Left lobe of liver (tissue), 2 donors: ENCODE measurements around the gene COG1. TPM values are rescaled to one million over a fixed set of nuclear protein-coding genes. Genes with fewer than 3 reads are reported as not detected.

Experiments
- ATAC-seq: fragments of 200-7000 bp; cut with Tn5 transposase; one replicate; pipeline ENCODE4 v1.9.1; 2020; ENCODE audit warnings: mild to moderate bottlenecking, moderate library complexity
- DNase-seq: peaks from one replicate; pipeline ENCODE4 v3.0.0-alpha.2; 2020; ENCODE audit warnings: low spot score
- total RNA-seq: library from RNA; stranded (reverse); gene quantifications from one replicate; pipeline ENCODE4 v1.2.1, GENCODE V29; 2021
- donor health status: DM: no; HTN: no; CAD: no; lungs with moderate emphysema.
- donor health status: DM: no; HTN: yes; CAD: no.

COG1 gene
- total RNA-seq, 1 donor from 2014 or later, result 20.1 TPM

- no peak for ATAC-seq
- no peak for DNase-seq
Observed at GRCh38 chr17:73224663-73225305, 31.9 kb downstream of the COG1 start.

GRCh38 chr17:73226556-73227172 lies 33.8 kb downstream of the COG1 start:
- no peak for ATAC-seq
- DNase-seq, result no peak

- DNase-seq, result no peak
- no peak for ATAC-seq
Observed at GRCh38 chr17:73227379-73227778, 34.5 kb downstream of the COG1 start.

GRCh38 chr17:73227944-73228343 lies 35.1 kb downstream of the COG1 start:
- no peak for DNase-seq

GRCh38 chr17:73228748-73229236 lies 35.9 kb downstream of the COG1 start:
- peak; percentile 60 for ATAC-seq
- DNase-seq, result peak; percentile 67

More at GRCh38 chr17:73227944-73228343, 35.1 kb downstream of the COG1 start:
- no peak for ATAC-seq

- no peak for ATAC-seq
Observed at GRCh38 chr17:73230088-73230487, 37.2 kb downstream of the COG1 start.

GRCh38 chr17:73231395-73231794 lies 38.5 kb downstream of the COG1 start:
- DNase-seq (no peak), ATAC-seq (peak; percentile 8)

More at GRCh38 chr17:73230088-73230487, 37.2 kb downstream of the COG1 start:
- no peak for DNase-seq

GRCh38 chr17:73231841-73232586 lies 39.2 kb downstream of the COG1 start:
- DNase-seq (peak; percentile 98), ATAC-seq (peak; percentile 96)

- ATAC-seq (peak; percentile 41), DNase-seq (peak; percentile 56)
Observed at GRCh38 chr17:73232587-73233373, 39.9 kb downstream of the COG1 start.

- no peak for ATAC-seq
- no peak for DNase-seq
Observed at GRCh38 chr17:73234736-73235135, 41.9 kb downstream of the COG1 start.

GRCh38 chr17:73237714-73238113 lies 44.9 kb downstream of the COG1 start:
- DNase-seq (no peak), ATAC-seq (no peak)

- no peak for DNase-seq
- peak; percentile 16 for ATAC-seq
Observed at GRCh38 chr17:73240561-73240960, 47.7 kb downstream of the COG1 start.

GRCh38 chr17:73247726-73248125 lies 54.9 kb downstream of the COG1 start:
- ATAC-seq (no peak), DNase-seq (no peak)

- DNase-seq (no peak), ATAC-seq (no peak)
Observed at GRCh38 chr17:73248532-73248931, 55.7 kb downstream of the COG1 start.

GRCh38 chr17:73249700-73250099 lies 56.8 kb downstream of the COG1 start:
- ATAC-seq (no peak), DNase-seq (no peak)

- ATAC-seq (no peak), DNase-seq (no peak)
Observed at GRCh38 chr17:73250851-73251640, 58.2 kb downstream of the COG1 start.

GRCh38 chr17:73251871-73252270 lies 59.0 kb downstream of the COG1 start:
- DNase-seq (no peak), ATAC-seq (no peak)

- peak; percentile 92 for ATAC-seq
- peak; percentile 65 for DNase-seq
Observed at GRCh38 chr17:73255671-73256181, 62.9 kb downstream of the COG1 start.

GRCh38 chr17:73256220-73256619 lies 63.4 kb downstream of the COG1 start:
- DNase-seq (no peak), ATAC-seq (no peak)

GRCh38 chr17:73257516-73257915 lies 64.7 kb downstream of the COG1 start:
- ATAC-seq (no peak), DNase-seq (no peak)
